GM23338 (cell line): ENCODE data around the gene TMEM231.

ENCODE experiments used
- CREB1 ChIP-seq: fragments of 250-450 bp; sonication (Bioruptor Pico); IDR thresholded peaks from 2 replicates; pipeline ENCODE4 v1.5.0; 2020; ENCODE audit warnings: low read depth, mild to moderate bottlenecking, moderate library complexity
- EZH2 ChIP-seq: fragments of 200-600 bp; sonication (generic); IDR thresholded peaks from one replicate; pipeline ENCODE4 v1.8.0; 2017; ENCODE audit warnings: antibody characterized with exemption, mild to moderate bottlenecking, low read depth; ENCODE audit not compliant: unreplicated experiment
- EZH2phosphoT487 ChIP-seq: fragments of 200-600 bp; sonication (generic); IDR thresholded peaks from one replicate; pipeline ENCODE4 v1.8.1; 2018; ENCODE audit warnings: antibody characterized with exemption; ENCODE audit not compliant: unreplicated experiment
- NANOG ChIP-seq: IDR thresholded peaks from 2 replicates; pipeline ENCODE4 v1.6.1; 2016; ENCODE audit warnings: antibody characterized with exemption, borderline replicate concordance
- POLR2AphosphoS5 ChIP-seq: IDR thresholded peaks from 2 replicates; pipeline ENCODE4 v1.6.1; 2016; ENCODE audit warnings: antibody characterized with exemption, low read depth
- STAT1 ChIP-seq: IDR thresholded peaks from one replicate; pipeline ENCODE4 v1.6.1; 2016; ENCODE audit warnings: antibody characterized with exemption; ENCODE audit not compliant: unreplicated experiment
- ZNF462 ChIP-seq: fragments of 250-450 bp; sonication (Bioruptor Pico); IDR thresholded peaks from 2 replicates; pipeline ENCODE4 v1.5.0; 2020; ENCODE audit warnings: mild to moderate bottlenecking, moderate library complexity
- TF ChIP-seq, protein P1 (sequence below), 2 experiments: fragments of 200-600 bp in 1 of 2; sonication (generic) in 1 of 2; conservative IDR thresholded peaks; 2 replicates each; pipeline versions ENCODE4 v1.5.1 to v1.6.1; 2016 to 2017; ENCODE audit warnings: antibody characterized with exemption in 2 of 2, low read depth in 2 of 2, mild to moderate bottlenecking in 2 of 2, moderate library complexity in 1 of 2
- TF ChIP-seq, protein P2 (sequence below): IDR thresholded peaks from one replicate; pipeline ENCODE4 v1.6.1; 2018; ENCODE audit warnings: antibody characterized with exemption; ENCODE audit not compliant: unreplicated experiment

DNA sequence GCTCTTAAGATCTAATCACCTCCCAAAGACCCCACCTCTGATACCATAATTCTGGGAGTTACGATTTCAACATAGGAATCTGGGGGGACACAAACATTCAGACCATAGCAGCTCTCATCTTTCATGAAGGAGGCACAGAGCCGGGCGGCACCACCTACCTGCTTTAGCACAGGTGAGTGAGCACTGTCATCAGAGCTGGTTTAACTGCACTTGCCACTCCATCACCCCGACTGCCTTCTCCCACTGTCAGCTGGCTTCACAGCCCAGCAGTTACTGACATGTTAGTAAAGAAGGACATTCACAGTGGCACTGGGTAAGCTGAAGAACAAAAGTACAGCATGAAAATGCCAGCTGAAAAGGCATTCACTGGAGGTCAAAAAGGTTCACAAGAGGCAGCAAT lies 32.7 kb upstream of the TMEM231 start:
- TF ChIP-seq, protein P1, sequence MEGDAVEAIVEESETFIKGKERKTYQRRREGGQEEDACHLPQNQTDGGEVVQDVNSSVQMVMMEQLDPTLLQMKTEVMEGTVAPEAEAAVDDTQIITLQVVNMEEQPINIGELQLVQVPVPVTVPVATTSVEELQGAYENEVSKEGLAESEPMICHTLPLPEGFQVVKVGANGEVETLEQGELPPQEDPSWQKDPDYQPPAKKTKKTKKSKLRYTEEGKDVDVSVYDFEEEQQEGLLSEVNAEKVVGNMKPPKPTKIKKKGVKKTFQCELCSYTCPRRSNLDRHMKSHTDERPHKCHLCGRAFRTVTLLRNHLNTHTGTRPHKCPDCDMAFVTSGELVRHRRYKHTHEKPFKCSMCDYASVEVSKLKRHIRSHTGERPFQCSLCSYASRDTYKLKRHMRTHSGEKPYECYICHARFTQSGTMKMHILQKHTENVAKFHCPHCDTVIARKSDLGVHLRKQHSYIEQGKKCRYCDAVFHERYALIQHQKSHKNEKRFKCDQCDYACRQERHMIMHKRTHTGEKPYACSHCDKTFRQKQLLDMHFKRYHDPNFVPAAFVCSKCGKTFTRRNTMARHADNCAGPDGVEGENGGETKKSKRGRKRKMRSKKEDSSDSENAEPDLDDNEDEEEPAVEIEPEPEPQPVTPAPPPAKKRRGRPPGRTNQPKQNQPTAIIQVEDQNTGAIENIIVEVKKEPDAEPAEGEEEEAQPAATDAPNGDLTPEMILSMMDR (conservative IDR thresholded peaks at IDR 0.05; ENCODE audit: low read depth in 2 of 2), result no peak
- TF ChIP-seq EZH2phosphoT487 (no peak), NANOG (no peak), EZH2 (no peak), POLR2AphosphoS5 (no peak), CREB1 (no peak), STAT1 (no peak), ZNF462 (CRISPR knock-in tag) (no peak)
- TF ChIP-seq, protein P2, sequence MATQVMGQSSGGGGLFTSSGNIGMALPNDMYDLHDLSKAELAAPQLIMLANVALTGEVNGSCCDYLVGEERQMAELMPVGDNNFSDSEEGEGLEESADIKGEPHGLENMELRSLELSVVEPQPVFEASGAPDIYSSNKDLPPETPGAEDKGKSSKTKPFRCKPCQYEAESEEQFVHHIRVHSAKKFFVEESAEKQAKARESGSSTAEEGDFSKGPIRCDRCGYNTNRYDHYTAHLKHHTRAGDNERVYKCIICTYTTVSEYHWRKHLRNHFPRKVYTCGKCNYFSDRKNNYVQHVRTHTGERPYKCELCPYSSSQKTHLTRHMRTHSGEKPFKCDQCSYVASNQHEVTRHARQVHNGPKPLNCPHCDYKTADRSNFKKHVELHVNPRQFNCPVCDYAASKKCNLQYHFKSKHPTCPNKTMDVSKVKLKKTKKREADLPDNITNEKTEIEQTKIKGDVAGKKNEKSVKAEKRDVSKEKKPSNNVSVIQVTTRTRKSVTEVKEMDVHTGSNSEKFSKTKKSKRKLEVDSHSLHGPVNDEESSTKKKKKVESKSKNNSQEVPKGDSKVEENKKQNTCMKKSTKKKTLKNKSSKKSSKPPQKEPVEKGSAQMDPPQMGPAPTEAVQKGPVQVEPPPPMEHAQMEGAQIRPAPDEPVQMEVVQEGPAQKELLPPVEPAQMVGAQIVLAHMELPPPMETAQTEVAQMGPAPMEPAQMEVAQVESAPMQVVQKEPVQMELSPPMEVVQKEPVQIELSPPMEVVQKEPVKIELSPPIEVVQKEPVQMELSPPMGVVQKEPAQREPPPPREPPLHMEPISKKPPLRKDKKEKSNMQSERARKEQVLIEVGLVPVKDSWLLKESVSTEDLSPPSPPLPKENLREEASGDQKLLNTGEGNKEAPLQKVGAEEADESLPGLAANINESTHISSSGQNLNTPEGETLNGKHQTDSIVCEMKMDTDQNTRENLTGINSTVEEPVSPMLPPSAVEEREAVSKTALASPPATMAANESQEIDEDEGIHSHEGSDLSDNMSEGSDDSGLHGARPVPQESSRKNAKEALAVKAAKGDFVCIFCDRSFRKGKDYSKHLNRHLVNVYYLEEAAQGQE, result no peak
